Endodermal cell (in vitro differentiated cells): ENCODE measurements around the gene SAG. TPM values are rescaled to one million over a fixed set of nuclear protein-coding genes. Genes with fewer than 3 reads are reported as not detected.

Experiments used
- DNase-seq: peaks from one replicate; pipeline ENCODE4 v3.0.0-alpha.2; 2017
- H3K27ac ChIP-seq: 2 replicates; pipeline ENCODE4 v1.5.1; 2013; ENCODE audit warnings: mild to moderate bottlenecking, low read depth, low read length, moderate library complexity
- H3K27me3 ChIP-seq: 2 replicates; pipeline ENCODE4 v1.6.1; 2013; ENCODE audit warnings: mild to moderate bottlenecking, low read length, moderate library complexity; ENCODE audit not compliant: insufficient read depth, control insufficient read depth, poor library complexity, severe bottlenecking
- H3K36me3 ChIP-seq: 2 replicates; pipeline ENCODE4 v1.7.0; 2013; ENCODE audit warnings: mild to moderate bottlenecking, low read length, moderate library complexity; ENCODE audit not compliant: control insufficient read depth, insufficient read depth
- H3K4me1 ChIP-seq: one replicate; pipeline ENCODE4 v1.7.0; 2013; ENCODE audit warnings: low read length; ENCODE audit not compliant: control insufficient read depth, insufficient read depth
- H3K4me3 ChIP-seq: 2 replicates; pipeline ENCODE4 v1.5.1; 2013; ENCODE audit warnings: mild to moderate bottlenecking, low read length, moderate library complexity
- H3K9ac ChIP-seq: 2 replicates; pipeline ENCODE4 v1.6.1; 2013; ENCODE audit warnings: mild to moderate bottlenecking, low read length, moderate library complexity; ENCODE audit not compliant: poor library complexity, severe bottlenecking; ENCODE audit errors: extremely low read depth
- H3K9me3 ChIP-seq: 2 replicates; pipeline ENCODE4 v1.6.1; 2013; ENCODE audit warnings: mild to moderate bottlenecking, low read length, moderate library complexity; ENCODE audit not compliant: control insufficient read depth
- H3K27ac Mint-ChIP-seq: 2 replicates; pipeline ENCODE4 v1.8.0; 2020; ENCODE audit warnings: mixed read lengths
- H3K27me3 Mint-ChIP-seq: 2 replicates; pipeline ENCODE4 v1.8.0; 2021; ENCODE audit warnings: mild to moderate bottlenecking, mixed read lengths; ENCODE audit not compliant: insufficient read depth
- H3K36me3 Mint-ChIP-seq: 2 replicates; pipeline ENCODE4 v1.8.0; 2020; ENCODE audit warnings: low read depth, mixed read lengths
- H3K4me1 Mint-ChIP-seq: 2 replicates; pipeline ENCODE4 v1.8.0; 2020; ENCODE audit warnings: mixed read lengths
- H3K4me3 Mint-ChIP-seq: 2 replicates; pipeline ENCODE4 v1.8.0; 2020; ENCODE audit warnings: mild to moderate bottlenecking, moderate library complexity, mixed read lengths
- H3K9me3 Mint-ChIP-seq: 2 replicates; pipeline ENCODE4 v1.8.0; 2020; ENCODE audit warnings: mild to moderate bottlenecking, mixed read lengths
- CTCF ChIP-seq: fragments of 200-600 bp; sonication (generic); conservative IDR thresholded peaks from 2 replicates; pipeline ENCODE4 v1.5.0; 2021; ENCODE audit warnings: antibody characterized with exemption, mild to moderate bottlenecking
- WGBS, 2 experiments: methylation state at CpG; one replicate each; pipeline versions ENCODE4 v1.1.5 to v1.1.7; 2013; ENCODE audit warnings: missing lambda C conversion rate in 2 of 2, mixed read lengths in 1 of 2; ENCODE audit not compliant: insufficient coverage in 1 of 2, insufficient read length in 1 of 2; 5-methylcytosine and 5-hydroxymethylcytosine counted together
- total RNA-seq, 2 donors: library from RNA; stranded (reverse); fragmentation: NEBNext Ultra II Directional in 1 of 2; extraction: Animal tissue kit (Norgen Biotek cat#: 25700) in 1 of 2; gene quantifications; 2 replicates in 1 of 2; 3 replicates in 1 of 2; pipeline ENCODE4 v1.2.1, GENCODE V29; 2021

SAG gene
- total RNA-seq, 2 donors from 2014 or later = not detected

- H3K36me3 ChIP-seq = peaks cover 10% of the 10 kb centered on the region
- H3K9ac ChIP-seq = no peak overlapping the region
- no peaks in the 10 kb centered on the region for H3K4me1 ChIP-seq
- H3K27ac ChIP-seq = no peak overlapping the region
- WGBS, 2 experiments = 91 to 94% methylated on average over 6 to 13 of the region's 13 CpGs
- no peaks in the 10 kb centered on the region for H3K9me3 Mint-ChIP-seq
- H3K4me3 ChIP-seq = no peak overlapping the region
- DNase-seq = no peak
- no peaks in the 10 kb centered on the region for H3K27me3 Mint-ChIP-seq
- H3K36me3 Mint-ChIP-seq = peaks cover 28% of the 10 kb centered on the region
- H3K4me1 Mint-ChIP-seq = peaks cover 9% of the 10 kb centered on the region
- TF ChIP-seq CTCF = no peak
- no peak overlapping the region for H3K4me3 Mint-ChIP-seq
- H3K27ac Mint-ChIP-seq = no peak overlapping the region
- no peaks in the 10 kb centered on the region for H3K9me3 ChIP-seq
- H3K27me3 ChIP-seq = no peaks in the 10 kb centered on the region
Measured at GRCh38 chr2:233386382-233387041, 78.9 kb downstream of the SAG start.

- 95 to 96% methylated on average over 10 to 13 of the region's 13 CpGs for WGBS, 2 experiments
- Mint-ChIP-seq H3K27me3 (no peaks in the 10 kb centered on the region), H3K36me3 (peaks cover 33% of the 10 kb centered on the region), H3K4me3 (no peak overlapping the region), H3K9me3 (no peaks in the 10 kb centered on the region), H3K27ac (no peak overlapping the region), H3K4me1 (peaks cover 8% of the 10 kb centered on the region)
- H3K27ac ChIP-seq = no peak overlapping the region
- H3K27me3 ChIP-seq = no peaks in the 10 kb centered on the region
- no peak overlapping the region for H3K4me3 ChIP-seq
- peaks cover 16% of the 10 kb centered on the region for H3K36me3 ChIP-seq
- H3K9ac ChIP-seq = no peak overlapping the region
- no peaks in the 10 kb centered on the region for H3K9me3 ChIP-seq
- DNase-seq = no peak
- H3K4me1 ChIP-seq = no peaks in the 10 kb centered on the region
- TF ChIP-seq CTCF = no peak
Measured at GRCh38 chr2:233387225-233387624, 79.6 kb downstream of the SAG start.

DNA sequence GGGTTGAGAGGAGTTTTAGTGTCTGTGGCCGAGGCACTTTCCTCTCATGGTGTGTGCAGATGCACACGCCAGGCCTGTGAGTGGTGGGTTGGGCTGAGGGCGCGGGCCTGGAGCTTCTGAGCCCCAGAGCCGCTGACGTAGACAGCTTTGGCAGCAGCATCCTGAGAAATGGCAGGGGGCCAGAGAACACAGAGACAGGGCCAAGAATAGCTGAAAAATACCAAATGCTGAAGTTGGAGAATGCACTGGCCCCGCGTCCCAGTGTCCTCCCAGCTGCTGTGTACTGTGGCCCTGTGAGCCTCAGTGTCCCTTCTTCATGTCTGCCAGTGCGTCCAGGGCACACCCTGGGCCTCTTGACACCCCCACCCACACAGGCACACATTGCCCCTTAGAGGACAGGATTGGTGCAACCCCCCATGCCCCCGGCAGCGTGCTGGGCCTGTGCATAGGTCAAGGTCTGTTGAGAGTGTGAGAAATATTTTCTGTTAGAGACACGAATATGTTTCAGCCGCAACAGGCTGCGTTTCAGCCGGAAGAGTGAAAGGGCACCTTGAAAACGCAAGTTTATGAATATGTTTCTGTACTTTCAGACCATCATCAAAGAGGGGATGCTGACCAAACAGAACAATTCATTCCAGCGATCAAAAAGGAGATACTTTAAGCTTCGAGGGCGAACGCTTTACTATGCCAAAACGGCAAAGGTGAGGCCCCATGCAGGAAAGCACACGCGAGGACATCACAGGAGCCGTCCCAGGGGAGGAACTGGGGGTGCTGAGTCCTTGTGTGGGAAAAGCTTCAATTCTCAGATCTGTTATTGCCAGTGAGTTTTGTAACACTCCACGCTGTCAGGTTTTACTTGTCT lies 80.3 kb downstream of the SAG start:
- H3K27ac ChIP-seq = no peak overlapping the region
- Mint-ChIP-seq H3K4me1 (peaks cover 8% of the 10 kb centered on the region), H3K9me3 (no peaks in the 10 kb centered on the region), H3K27ac (no peak overlapping the region), H3K27me3 (no peaks in the 10 kb centered on the region), H3K4me3 (no peak overlapping the region), H3K36me3 (peaks cover 35% of the 10 kb centered on the region)
- 93 to 94% methylated on average over 21 to 25 of the region's 25 CpGs for WGBS, 2 experiments
- H3K9me3 ChIP-seq = no peaks in the 10 kb centered on the region
- H3K4me3 ChIP-seq = no peak overlapping the region
- no peaks in the 10 kb centered on the region for H3K4me1 ChIP-seq
- H3K27me3 ChIP-seq = no peaks in the 10 kb centered on the region
- peaks cover 16% of the 10 kb centered on the region for H3K36me3 ChIP-seq
- no peak for TF ChIP-seq CTCF
- DNase-seq = no peak
- H3K9ac ChIP-seq = no peak overlapping the region
